Neutrophil (primary cell): ENCODE measurements around the gene ST3GAL6.

Experiments
- H3K27ac ChIP-seq: fragments of 200-600 bp; sonication (generic); 2 replicates; pipeline ENCODE4 v1.5.1; 2016; ENCODE audit warnings: mild to moderate bottlenecking, moderate library complexity
- H3K27me3 ChIP-seq: fragments of 200-600 bp; sonication (generic); 2 replicates; pipeline ENCODE4 v1.6.0; 2016; ENCODE audit warnings: mild to moderate bottlenecking
- H3K36me3 ChIP-seq: fragments of 200-600 bp; sonication (generic); 2 replicates; pipeline ENCODE4 v1.5.1; 2017
- H3K4me1 ChIP-seq, 2 experiments: fragments of 200-600 bp in 1 of 2; sonication (generic) in 1 of 2; 1 replicate in 1 of 2; 2 replicates in 1 of 2; pipeline versions ENCODE4 v1.5.1 to v1.6.1; 2013 to 2016; ENCODE audit warnings: low read depth in 1 of 2, low read length in 1 of 2, mild to moderate bottlenecking in 1 of 2, moderate library complexity in 1 of 2; ENCODE audit not compliant: control insufficient read depth in 1 of 2, insufficient read depth in 1 of 2
- H3K4me3 ChIP-seq, 2 experiments: fragments of 200-600 bp in 1 of 2; sonication (generic) in 1 of 2; 1 replicate in 1 of 2; 2 replicates in 1 of 2; pipeline ENCODE4 v1.5.1; 2013 to 2016; ENCODE audit warnings: low read depth in 1 of 2, low read length in 1 of 2, mild to moderate bottlenecking in 1 of 2, moderate library complexity in 1 of 2
- H3K9me3 ChIP-seq: fragments of 200-600 bp; sonication (generic); 2 replicates; pipeline ENCODE4 v1.5.1; 2016
- CTCF ChIP-seq: fragments of 200-600 bp; sonication (generic); IDR thresholded peaks from 2 replicates; pipeline ENCODE4 v1.5.1; 2016; ENCODE audit warnings: antibody characterized with exemption

ST3GAL6 gene

GRCh38 chr3:98775459-98776139 lies 12.5 kb downstream of the ST3GAL6 start:
- H3K9me3 ChIP-seq, result no peaks in the 10 kb centered on the region
- no peaks in the 10 kb centered on the region for H3K27me3 ChIP-seq
- TF ChIP-seq CTCF, result no peak
- H3K27ac ChIP-seq, result no peak overlapping the region
- H3K4me3 ChIP-seq, result no peak overlapping the region
- peaks cover 0 to 9% of the 10 kb centered on the region in 2 experiments for H3K4me1 ChIP-seq
- H3K36me3 ChIP-seq, result peaks cover 100% of the 10 kb centered on the region

GRCh38 chr3:98776140-98776493 lies 13.0 kb downstream of the ST3GAL6 start:
- Histone ChIP-seq H3K27me3 (no peaks in the 10 kb centered on the region), H3K36me3 (peaks cover 100% of the 10 kb centered on the region), H3K4me3 (no peak overlapping the region), H3K9me3 (no peaks in the 10 kb centered on the region), H3K4me1 (peaks cover 0 to 9% of the 10 kb centered on the region in 2 experiments), H3K27ac (no peak overlapping the region)
- no peak for TF ChIP-seq CTCF

- Histone ChIP-seq H3K4me1 (peaks cover 0 to 9% of the 10 kb centered on the region in 2 experiments), H3K27ac (no peak overlapping the region), H3K9me3 (no peaks in the 10 kb centered on the region), H3K4me3 (no peak overlapping the region), H3K27me3 (no peaks in the 10 kb centered on the region), H3K36me3 (peaks cover 100% of the 10 kb centered on the region)
- no peak for TF ChIP-seq CTCF
Observed at GRCh38 chr3:98777286-98777685, 14.1 kb downstream of the ST3GAL6 start.

GRCh38 chr3:98777801-98778220 lies 14.7 kb downstream of the ST3GAL6 start:
- Histone ChIP-seq H3K4me1 (peaks cover 0 to 9% of the 10 kb centered on the region in 2 experiments), H3K27me3 (no peaks in the 10 kb centered on the region), H3K36me3 (peaks cover 100% of the 10 kb centered on the region), H3K4me3 (no peak overlapping the region), H3K9me3 (no peaks in the 10 kb centered on the region), H3K27ac (peak overlapping the region; percentile 50)
- no peak for TF ChIP-seq CTCF

GRCh38 chr3:98778383-98778782 lies 15.2 kb downstream of the ST3GAL6 start:
- H3K9me3 ChIP-seq, result no peaks in the 10 kb centered on the region
- peak overlapping the region; percentile 50 for H3K27ac ChIP-seq
- no peaks in the 10 kb centered on the region for H3K27me3 ChIP-seq
- no peak overlapping the region for H3K4me3 ChIP-seq
- no peak for TF ChIP-seq CTCF
- H3K36me3 ChIP-seq, result peaks cover 100% of the 10 kb centered on the region
- H3K4me1 ChIP-seq, result peaks cover 0 to 9% of the 10 kb centered on the region in 2 experiments
